Tibial nerve (tissue), 4 donors: ENCODE results near the gene DENND2C. TPM values are rescaled to one million over a fixed set of nuclear protein-coding genes. Genes with fewer than 3 reads are reported as not detected.

ENCODE experiments used
- DNase-seq, 2 donors: peaks; one replicate each; pipeline ENCODE4 v3.0.0-alpha.2; 2019; ENCODE audit warnings: low spot score in 2 of 2
- H3K27ac ChIP-seq, 4 donors: fragments of 200-600 bp; sonication (generic) in 3 of 4; one replicate each; pipeline ENCODE4 v1.5.1; 2017 to 2019; ENCODE audit warnings: mild to moderate bottlenecking in 1 of 4
- H3K27me3 ChIP-seq, 2 donors: fragments of 200-600 bp; sonication (generic) in 1 of 2; one replicate each; pipeline versions ENCODE4 v1.5.1 to v1.6.0; 2017 to 2019
- H3K36me3 ChIP-seq, 3 donors: fragments of 200-600 bp; sonication (generic); one replicate each; pipeline ENCODE4 v1.5.1; 2018 to 2019
- H3K4me1 ChIP-seq, 4 donors: fragments of 200-600 bp; sonication (generic) in 3 of 4; one replicate each; pipeline ENCODE4 v1.5.1; 2017 to 2019
- H3K4me3 ChIP-seq, 4 donors: fragments of 200-600 bp; sonication (generic) in 3 of 4; one replicate each; pipeline ENCODE4 v1.5.1; 2017 to 2019; ENCODE audit warnings: mild to moderate bottlenecking in 1 of 4, moderate library complexity in 1 of 4
- H3K9me3 ChIP-seq, 4 donors: fragments of 200-600 bp; sonication (generic) in 3 of 4; one replicate each; pipeline ENCODE4 v1.5.1; 2017 to 2019
- CTCF ChIP-seq, 5 experiments: fragments of 200-600 bp in 3 of 5; fragments of 450-650 bp in 2 of 5; sonication (generic) in 3 of 5; IDR thresholded peaks; one replicate each; pipeline ENCODE4 v1.5.1; 2016 to 2019; ENCODE audit warnings: antibody characterized with exemption in 5 of 5, mild to moderate bottlenecking in 3 of 5, moderate library complexity in 2 of 5
- EP300 ChIP-seq, 2 donors: sonication (generic); formaldehyde crosslinking; IDR thresholded peaks; one replicate each; pipeline ENCODE4 v1.6.1; 2017; ENCODE audit warnings: antibody characterized with exemption in 2 of 2, mild to moderate bottlenecking in 1 of 2
- POLR2A ChIP-seq, 2 donors: fragments of 450-650 bp; IDR thresholded peaks; one replicate each; pipeline ENCODE4 v1.6.1; 2017; ENCODE audit warnings: antibody characterized with exemption in 2 of 2, mild to moderate bottlenecking in 2 of 2, moderate library complexity in 2 of 2
- WGBS, 2 donors: methylation state at CpG; one replicate each; pipeline ENCODE4 v1.1.5; 2018; 5-methylcytosine and 5-hydroxymethylcytosine counted together
- total RNA-seq, 4 donors: library from RNA; depleted of rRNA; stranded (reverse); fragments of >200 nt; gene quantifications; one replicate each; pipeline ENCODE4 v1.1.0, GENCODE V29; 2016

The DENND2C gene
- total RNA-seq, 4 donors from 2014 or later = 2.4 to 4.5 (median 3.3) TPM

GRCh38 chr1:114668784-114669561, 876 bp downstream of the DENND2C start:
- Histone ChIP-seq H3K27ac (peak overlapping the region; percentile 38 to 76 (median 71)), H3K36me3 (no peaks in the 10 kb centered on the region), H3K27me3 (no peaks in the 10 kb centered on the region), H3K4me3 (peak overlapping the region; percentile 51 to 80 (median 68)), H3K4me1 (peaks cover 0 to 9% (median 0%) of the 10 kb centered on the region in 4 donors), H3K9me3 (no peaks in the 10 kb centered on the region)
- 46 to 50% methylated on average over 13 of the region's 13 CpGs for WGBS, 2 donors
- TF ChIP-seq CTCF (IDR thresholded peaks at IDR 0.05) (no peak), EP300 (IDR thresholded peaks at IDR 0.05) (no peak), POLR2A (IDR thresholded peaks at IDR 0.05) (no peak)
- no peak for DNase-seq

- no peak overlapping the region for H3K27ac ChIP-seq
- H3K4me1 ChIP-seq = peaks cover 0 to 9% (median 0%) of the 10 kb centered on the region in 4 donors
- no peak for DNase-seq
- H3K36me3 ChIP-seq = no peaks in the 10 kb centered on the region
- TF ChIP-seq EP300 (IDR thresholded peaks at IDR 0.05) (no peak), CTCF (IDR thresholded peaks at IDR 0.05) (no peak), POLR2A (IDR thresholded peaks at IDR 0.05) (no peak)
- H3K4me3 ChIP-seq = no peak overlapping the region
- H3K27me3 ChIP-seq = no peaks in the 10 kb centered on the region
- 85 to 86% methylated on average over 4 of the region's 4 CpGs for WGBS, 2 donors
- no peaks in the 10 kb centered on the region for H3K9me3 ChIP-seq
These were observed 1.5 kb downstream of the DENND2C start for GRCh38 chr1:114668373-114668772.

- no peaks in the 10 kb centered on the region for H3K27me3 ChIP-seq
- no peak overlapping the region for H3K27ac ChIP-seq
- H3K4me1 ChIP-seq = peaks cover 0 to 9% (median 0%) of the 10 kb centered on the region in 4 donors
- DNase-seq = no peak
- 88 to 96% methylated on average over 3 of the region's 3 CpGs for WGBS, 2 donors
- H3K9me3 ChIP-seq = no peaks in the 10 kb centered on the region
- TF ChIP-seq EP300 (IDR thresholded peaks at IDR 0.05) (no peak), CTCF (IDR thresholded peaks at IDR 0.05) (no peak), POLR2A (IDR thresholded peaks at IDR 0.05) (no peak)
- H3K36me3 ChIP-seq = no peaks in the 10 kb centered on the region
- no peak overlapping the region for H3K4me3 ChIP-seq
These were observed 2.9 kb downstream of the DENND2C start for GRCh38 chr1:114666954-114667353.

GRCh38 chr1:114660238-114660637, 9.6 kb downstream of the DENND2C start:
- TF ChIP-seq CTCF (IDR thresholded peaks at IDR 0.05) = no peak
- no peak for TF ChIP-seq POLR2A (IDR thresholded peaks at IDR 0.05)
- TF ChIP-seq EP300 (IDR thresholded peaks at IDR 0.05) = no peak

GRCh38 chr1:114651893-114652292, 18.0 kb downstream of the DENND2C start:
- Histone ChIP-seq H3K4me3 (no peak overlapping the region), H3K9me3 (no peaks in the 10 kb centered on the region), H3K27ac (no peak overlapping the region), H3K27me3 (no peaks in the 10 kb centered on the region), H3K36me3 (no peaks in the 10 kb centered on the region), H3K4me1 (no peaks in the 10 kb centered on the region)
- TF ChIP-seq POLR2A (IDR thresholded peaks at IDR 0.05) (no peak), CTCF (IDR thresholded peaks at IDR 0.05) (no peak), EP300 (IDR thresholded peaks at IDR 0.05) (no peak)
- DNase-seq = no peak
- WGBS, 2 donors = 83 to 85% methylated on average over 2 of the region's 2 CpGs

More at GRCh38 chr1:114660238-114660637, 9.6 kb downstream of the DENND2C start:
- WGBS, 2 donors = 22 to 31% methylated on average over 2 of the region's 2 CpGs
- H3K27ac ChIP-seq = no peak overlapping the region
- no peak for DNase-seq
- no peaks in the 10 kb centered on the region for H3K9me3 ChIP-seq
- H3K4me1 ChIP-seq = no peaks in the 10 kb centered on the region
- H3K4me3 ChIP-seq = no peak overlapping the region
- H3K36me3 ChIP-seq = no peaks in the 10 kb centered on the region
- H3K27me3 ChIP-seq = no peaks in the 10 kb centered on the region
